DND-41 (cell line): Measurements from ENCODE around the gene FYB1.
A peak's percentile ranks its signal among the peaks of the same experiment; 100 is the strongest.

Experiments
- ATAC-seq: fragments of 200-7000 bp; cut with Tn5 transposase; 3 replicates; pipeline ENCODE4 v1.9.1; 2021; ENCODE audit warnings: low read depth; ENCODE audit not compliant: insufficient read depth
- DNase-seq: peaks from one replicate; pipeline ENCODE4 v3.0.0-alpha.2; 2020
- H2AFZ ChIP-seq: 2 replicates; pipeline ENCODE4 v1.6.0; 2012; ENCODE audit warnings: low read depth, low read length
- H3K27ac ChIP-seq: 2 replicates; pipeline ENCODE4 v1.5.1; 2012; ENCODE audit warnings: low read length, inconsistent platforms
- H3K27me3 ChIP-seq: fragments of 200-600 bp; sonication (generic); 2 replicates; pipeline ENCODE4 v1.6.0; 2012; ENCODE audit warnings: low read length, mild to moderate bottlenecking, inconsistent platforms; ENCODE audit not compliant: insufficient read depth, poor library complexity
- H3K36me3 ChIP-seq: 2 replicates; pipeline ENCODE4 v1.5.1; 2012; ENCODE audit warnings: low read length, inconsistent platforms; ENCODE audit not compliant: insufficient read depth
- H3K4me1 ChIP-seq: 2 replicates; pipeline ENCODE4 v1.5.1; 2012; ENCODE audit warnings: mild to moderate bottlenecking, low read length; ENCODE audit not compliant: insufficient read depth
- H3K4me2 ChIP-seq: 2 replicates; pipeline ENCODE4 v1.6.0; 2012; ENCODE audit warnings: mild to moderate bottlenecking, moderate library complexity, low read length, inconsistent platforms; ENCODE audit not compliant: insufficient read depth
- H3K4me3 ChIP-seq, 2 experiments: fragments of 200-600 bp in 1 of 2; shearing (Covaris generic) in 1 of 2; 2 replicates each; pipeline ENCODE4 v1.5.1; 2012 to 2016; ENCODE audit warnings: inconsistent platforms in 2 of 2, low read length in 2 of 2, mild to moderate bottlenecking in 2 of 2, low read depth in 1 of 2, moderate library complexity in 1 of 2
- H3K79me2 ChIP-seq: 2 replicates; pipeline ENCODE4 v1.6.0; 2012; ENCODE audit warnings: low read length, inconsistent platforms; ENCODE audit not compliant: insufficient read depth
- H3K9ac ChIP-seq: 2 replicates; pipeline ENCODE4 v1.6.0; 2012; ENCODE audit warnings: low read depth, mild to moderate bottlenecking, inconsistent platforms, low read length, moderate library complexity
- H3K9me3 ChIP-seq: 2 replicates; pipeline ENCODE4 v1.5.1; 2012; ENCODE audit warnings: low read length, moderate library complexity, mild to moderate bottlenecking, inconsistent platforms; ENCODE audit not compliant: insufficient read depth, severe bottlenecking
- H4K20me1 ChIP-seq: 2 replicates; pipeline ENCODE4 v1.6.0; 2012; ENCODE audit warnings: low read length; ENCODE audit not compliant: insufficient read depth
- CTCF ChIP-seq: IDR thresholded peaks from 2 replicates; pipeline ENCODE4 v1.5.1; 2012; ENCODE audit warnings: borderline replicate concordance, low read length, moderate library complexity, mild to moderate bottlenecking; ENCODE audit not compliant: poor library complexity, severe bottlenecking; ENCODE audit errors: extremely low read depth
- EZH2 ChIP-seq: IDR thresholded peaks from 3 replicates; pipeline ENCODE4 v1.6.1; 2012; ENCODE audit warnings: borderline replicate concordance, low read depth, mild to moderate bottlenecking, moderate library complexity, low read length, inconsistent platforms; ENCODE audit not compliant: severe bottlenecking

Gene FYB1

GRCh38 chr5:39175273-39175955 lies 43.9 kb downstream of the FYB1 start:
- no peak overlapping the region for H2AFZ ChIP-seq
- H3K4me1 ChIP-seq, result peaks cover 58% of the 10 kb centered on the region
- H3K4me3 ChIP-seq, result no peak overlapping the region
- H3K9ac ChIP-seq, result no peak overlapping the region
- H3K27ac ChIP-seq, result peak overlapping the region; percentile 92
- no peak overlapping the region for H3K4me2 ChIP-seq
- ATAC-seq, result no peak
- no peak for TF ChIP-seq CTCF
- no peaks in the 10 kb centered on the region for H4K20me1 ChIP-seq
- no peaks in the 10 kb centered on the region for H3K79me2 ChIP-seq
- peaks cover 5% of the 10 kb centered on the region for H3K9me3 ChIP-seq
- DNase-seq, result no peak
- no peaks in the 10 kb centered on the region for H3K27me3 ChIP-seq
- H3K36me3 ChIP-seq, result no peaks in the 10 kb centered on the region

GRCh38 chr5:39173069-39173468 lies 46.3 kb downstream of the FYB1 start:
- DNase-seq (no peak), ATAC-seq (no peak)
- Histone ChIP-seq H2AFZ (no peak overlapping the region), H3K4me2 (no peak overlapping the region), H3K4me1 (peaks cover 34% of the 10 kb centered on the region), H4K20me1 (no peaks in the 10 kb centered on the region), H3K27ac (no peak overlapping the region), H3K9ac (no peak overlapping the region), H3K36me3 (no peaks in the 10 kb centered on the region), H3K9me3 (peaks cover 5% of the 10 kb centered on the region), H3K79me2 (no peaks in the 10 kb centered on the region), H3K4me3 (no peak overlapping the region), H3K27me3 (no peaks in the 10 kb centered on the region)
- TF ChIP-seq EZH2 (no peak), CTCF (no peak)

- TF ChIP-seq EZH2 (no peak), CTCF (no peak)
- no peaks in the 10 kb centered on the region for H3K36me3 ChIP-seq
- H3K79me2 ChIP-seq, result no peaks in the 10 kb centered on the region
- no peaks in the 10 kb centered on the region for H3K27me3 ChIP-seq
- peaks cover 30% of the 10 kb centered on the region for H3K4me1 ChIP-seq
- no peak overlapping the region for H3K4me3 ChIP-seq
- no peak overlapping the region for H3K27ac ChIP-seq
- no peaks in the 10 kb centered on the region for H4K20me1 ChIP-seq
- no peak overlapping the region for H3K9ac ChIP-seq
- peaks cover 5% of the 10 kb centered on the region for H3K9me3 ChIP-seq
- no peak overlapping the region for H3K4me2 ChIP-seq
- no peak for ATAC-seq
- H2AFZ ChIP-seq, result no peak overlapping the region
- no peak for DNase-seq
Measured at GRCh38 chr5:39172593-39172992, 46.8 kb downstream of the FYB1 start.

DNA sequence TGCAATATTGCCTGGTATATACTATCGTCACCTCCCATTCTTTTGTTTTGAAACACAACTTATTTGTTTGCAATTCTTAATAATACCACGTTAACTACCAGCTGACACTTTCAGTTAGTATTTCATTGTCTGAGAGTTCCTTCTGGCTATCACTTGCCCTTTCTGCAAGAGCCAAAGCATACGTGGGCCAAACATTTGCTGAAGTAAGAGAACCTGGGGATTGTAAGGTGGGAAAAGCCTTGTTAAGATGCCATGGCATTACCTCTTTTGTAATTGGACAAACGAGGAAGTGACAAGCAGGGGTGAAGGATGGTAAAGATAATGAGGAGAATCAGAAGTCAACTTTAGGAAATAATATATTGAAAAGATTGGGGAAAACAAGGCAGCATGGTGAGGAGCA lies 47.7 kb downstream of the FYB1 start:
- Histone ChIP-seq H3K79me2 (no peaks in the 10 kb centered on the region), H3K4me3 (no peak overlapping the region), H2AFZ (no peak overlapping the region), H4K20me1 (no peaks in the 10 kb centered on the region), H3K27ac (no peak overlapping the region), H3K4me2 (no peak overlapping the region), H3K9ac (no peak overlapping the region), H3K4me1 (peaks cover 29% of the 10 kb centered on the region), H3K36me3 (no peaks in the 10 kb centered on the region), H3K27me3 (no peaks in the 10 kb centered on the region), H3K9me3 (peaks cover 5% of the 10 kb centered on the region)
- TF ChIP-seq EZH2 (no peak), CTCF (no peak)
- DNase-seq, result no peak
- ATAC-seq, result no peak
